HL-60 (cell line): ENCODE data around the gene APLP2.

Experiments
- POLR2AphosphoS5 ChIP-seq: IDR thresholded peaks from 2 replicates; pipeline ENCODE4 v1.6.1; 2012; ENCODE audit warnings: low read depth
- TF ChIP-seq, protein P1 (sequence below): IDR thresholded peaks from one replicate; pipeline ENCODE4 v1.5.1; 2011; ENCODE audit warnings: low read length, control low read depth, inconsistent platforms; ENCODE audit not compliant: insufficient read depth
- TF ChIP-seq, protein P2 (sequence below): IDR thresholded peaks from 2 replicates; pipeline ENCODE4 v1.6.1; 2012; ENCODE audit warnings: low read depth; ENCODE audit not compliant: insufficient replicate concordance

DNA sequence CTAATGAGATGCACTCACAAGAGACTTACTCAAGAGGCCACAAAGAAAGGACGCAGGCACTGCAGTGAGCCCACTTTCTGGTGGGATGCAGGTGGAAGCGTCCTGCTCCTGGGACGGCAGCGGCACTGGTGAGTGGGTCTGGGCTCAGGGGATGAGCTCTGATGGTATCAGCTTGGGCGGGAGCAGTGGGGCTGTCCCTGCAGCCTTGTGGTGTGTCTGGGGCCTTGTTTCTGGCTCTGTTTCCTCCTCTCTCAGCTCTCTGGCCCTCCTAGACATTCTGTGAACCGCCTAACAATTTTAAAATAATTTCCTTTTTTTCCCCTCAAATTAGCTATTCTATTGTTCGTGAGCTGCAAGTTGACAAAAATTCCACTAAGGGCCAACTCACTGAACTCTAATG lies 81.1 kb downstream of the APLP2 start:
- TF ChIP-seq, protein P1, sequence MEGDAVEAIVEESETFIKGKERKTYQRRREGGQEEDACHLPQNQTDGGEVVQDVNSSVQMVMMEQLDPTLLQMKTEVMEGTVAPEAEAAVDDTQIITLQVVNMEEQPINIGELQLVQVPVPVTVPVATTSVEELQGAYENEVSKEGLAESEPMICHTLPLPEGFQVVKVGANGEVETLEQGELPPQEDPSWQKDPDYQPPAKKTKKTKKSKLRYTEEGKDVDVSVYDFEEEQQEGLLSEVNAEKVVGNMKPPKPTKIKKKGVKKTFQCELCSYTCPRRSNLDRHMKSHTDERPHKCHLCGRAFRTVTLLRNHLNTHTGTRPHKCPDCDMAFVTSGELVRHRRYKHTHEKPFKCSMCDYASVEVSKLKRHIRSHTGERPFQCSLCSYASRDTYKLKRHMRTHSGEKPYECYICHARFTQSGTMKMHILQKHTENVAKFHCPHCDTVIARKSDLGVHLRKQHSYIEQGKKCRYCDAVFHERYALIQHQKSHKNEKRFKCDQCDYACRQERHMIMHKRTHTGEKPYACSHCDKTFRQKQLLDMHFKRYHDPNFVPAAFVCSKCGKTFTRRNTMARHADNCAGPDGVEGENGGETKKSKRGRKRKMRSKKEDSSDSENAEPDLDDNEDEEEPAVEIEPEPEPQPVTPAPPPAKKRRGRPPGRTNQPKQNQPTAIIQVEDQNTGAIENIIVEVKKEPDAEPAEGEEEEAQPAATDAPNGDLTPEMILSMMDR: no peak
- TF ChIP-seq, protein P2, sequence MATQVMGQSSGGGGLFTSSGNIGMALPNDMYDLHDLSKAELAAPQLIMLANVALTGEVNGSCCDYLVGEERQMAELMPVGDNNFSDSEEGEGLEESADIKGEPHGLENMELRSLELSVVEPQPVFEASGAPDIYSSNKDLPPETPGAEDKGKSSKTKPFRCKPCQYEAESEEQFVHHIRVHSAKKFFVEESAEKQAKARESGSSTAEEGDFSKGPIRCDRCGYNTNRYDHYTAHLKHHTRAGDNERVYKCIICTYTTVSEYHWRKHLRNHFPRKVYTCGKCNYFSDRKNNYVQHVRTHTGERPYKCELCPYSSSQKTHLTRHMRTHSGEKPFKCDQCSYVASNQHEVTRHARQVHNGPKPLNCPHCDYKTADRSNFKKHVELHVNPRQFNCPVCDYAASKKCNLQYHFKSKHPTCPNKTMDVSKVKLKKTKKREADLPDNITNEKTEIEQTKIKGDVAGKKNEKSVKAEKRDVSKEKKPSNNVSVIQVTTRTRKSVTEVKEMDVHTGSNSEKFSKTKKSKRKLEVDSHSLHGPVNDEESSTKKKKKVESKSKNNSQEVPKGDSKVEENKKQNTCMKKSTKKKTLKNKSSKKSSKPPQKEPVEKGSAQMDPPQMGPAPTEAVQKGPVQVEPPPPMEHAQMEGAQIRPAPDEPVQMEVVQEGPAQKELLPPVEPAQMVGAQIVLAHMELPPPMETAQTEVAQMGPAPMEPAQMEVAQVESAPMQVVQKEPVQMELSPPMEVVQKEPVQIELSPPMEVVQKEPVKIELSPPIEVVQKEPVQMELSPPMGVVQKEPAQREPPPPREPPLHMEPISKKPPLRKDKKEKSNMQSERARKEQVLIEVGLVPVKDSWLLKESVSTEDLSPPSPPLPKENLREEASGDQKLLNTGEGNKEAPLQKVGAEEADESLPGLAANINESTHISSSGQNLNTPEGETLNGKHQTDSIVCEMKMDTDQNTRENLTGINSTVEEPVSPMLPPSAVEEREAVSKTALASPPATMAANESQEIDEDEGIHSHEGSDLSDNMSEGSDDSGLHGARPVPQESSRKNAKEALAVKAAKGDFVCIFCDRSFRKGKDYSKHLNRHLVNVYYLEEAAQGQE: no peak
- TF ChIP-seq POLR2AphosphoS5: no peak
